Stimulated activated CD4-positive, alpha-beta T cell treated with anti-CD3 and anti-CD28 coated beads, Interleukin-4, amount 100 ng/mL, for 48 hours (primary cell): ENCODE results near the gene KCNK4.
A peak's percentile ranks its signal among the peaks of the same experiment; 100 is the strongest.
"Not testable (repeated sequence)": the region's sequence is repeated elsewhere in the genome, so short reads cannot be mapped to it uniquely, and the experiment has no call there.

Source experiments
- DNase-seq, 2 donors: peaks; one replicate each; pipeline ENCODE4 v3.0.0-alpha.2; 2020; ENCODE audit warnings: low read depth in 2 of 2

The KCNK4 gene

GRCh38 chr11:64306876-64307622, 15.9 kb downstream of the KCNK4 start:
- no peak for DNase-seq

- not testable (repeated sequence) for DNase-seq
Measured at GRCh38 chr11:64307795-64308194, 16.7 kb downstream of the KCNK4 start.

- no peak for DNase-seq
Measured at GRCh38 chr11:64312947-64313346, 21.8 kb downstream of the KCNK4 start.

GRCh38 chr11:64313491-64314145, 22.5 kb downstream of the KCNK4 start:
- DNase-seq, result no peak

- no peak for DNase-seq
Measured at GRCh38 chr11:64314146-64314804, 23.2 kb downstream of the KCNK4 start.

GRCh38 chr11:64314805-64315561, 23.9 kb downstream of the KCNK4 start:
- DNase-seq, result no peak

GRCh38 chr11:64315667-64316526, 24.8 kb downstream of the KCNK4 start:
- DNase-seq, result not testable (repeated sequence)

- peak in 1 of 2 donors; percentile 25 for DNase-seq
Measured at GRCh38 chr11:64316672-64317324, 25.7 kb downstream of the KCNK4 start.

- peak; percentile 92 to 95 for DNase-seq
Measured at GRCh38 chr11:64317325-64317960, 26.3 kb downstream of the KCNK4 start, which contains the start of gene TRMT112. TSS of gene TRMT112 (minus strand) at chr11:64317559. CDS start at chr11:64317526, 33 bp downstream.

GRCh38 chr11:64317961-64318765, 27.1 kb downstream of the KCNK4 start, which contains the start of gene PRDX5:
TSS of gene PRDX5 (plus strand) at chr11:64318121. CDS start at chr11:64318216, 95 bp downstream.
- peak; percentile 89 to 92 for DNase-seq

GRCh38 chr11:64318766-64319761, 28.0 kb downstream of the KCNK4 start:
- no peak for DNase-seq

GRCh38 chr11:64320556-64320955, 29.5 kb downstream of the KCNK4 start:
- no peak for DNase-seq

- DNase-seq, result no peak
Measured at GRCh38 chr11:64321026-64321425, 29.9 kb downstream of the KCNK4 start.

GRCh38 chr11:64321533-64321932, 30.4 kb downstream of the KCNK4 start:
- no peak for DNase-seq

GRCh38 chr11:64322925-64323260, 31.8 kb downstream of the KCNK4 start:
- DNase-seq, result no peak

GRCh38 chr11:64323373-64323772, 32.3 kb downstream of the KCNK4 start:
- no peak for DNase-seq

GRCh38 chr11:64323984-64324383, 32.9 kb downstream of the KCNK4 start:
- DNase-seq, result not testable (repeated sequence)
